HG03135 (cell line): ENCODE measurements around the gene PLXNA4.
"Not testable (repeated sequence)": the region's sequence is repeated elsewhere in the genome, so short reads cannot be mapped to it uniquely, and the experiment has no call there.

ENCODE experiments used
- ATAC-seq: cut with Tn5 transposase; IDR thresholded peaks from one replicate; pipeline ENCODE4 v1.9.1; 2021; ENCODE audit warnings: mild to moderate bottlenecking, moderate library complexity; ENCODE audit not compliant: unreplicated experiment

The PLXNA4 gene

GRCh38 chr7:132398253-132398925 lies 177.9 kb downstream of the PLXNA4 start:
- no peak for ATAC-seq

GRCh38 chr7:132397070-132397469 lies 179.2 kb downstream of the PLXNA4 start:
- ATAC-seq = no peak

DNA sequence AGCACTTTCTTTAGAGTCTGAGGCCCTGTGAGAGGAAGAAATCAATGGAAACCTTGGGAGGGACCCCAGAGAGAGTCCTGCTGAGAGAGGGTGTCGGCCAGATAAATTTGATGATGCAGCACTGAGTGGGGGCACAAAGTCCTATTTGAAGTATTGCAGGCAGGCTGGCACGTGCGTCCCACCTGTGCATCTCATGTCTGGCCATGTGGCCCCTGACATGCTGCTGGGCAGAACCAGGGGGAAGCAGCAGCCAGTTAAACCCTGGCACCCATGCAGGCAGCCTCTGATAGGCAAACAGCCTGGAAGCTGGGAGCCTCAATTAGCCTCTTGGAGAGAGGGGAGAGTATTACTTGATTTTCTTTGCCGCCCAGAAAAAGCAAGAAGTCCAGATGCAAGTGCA lies 180.9 kb downstream of the PLXNA4 start:
- no peak for ATAC-seq

- ATAC-seq = no peak
Observed at GRCh38 chr7:132394283-132395198, 181.7 kb downstream of the PLXNA4 start.

DNA sequence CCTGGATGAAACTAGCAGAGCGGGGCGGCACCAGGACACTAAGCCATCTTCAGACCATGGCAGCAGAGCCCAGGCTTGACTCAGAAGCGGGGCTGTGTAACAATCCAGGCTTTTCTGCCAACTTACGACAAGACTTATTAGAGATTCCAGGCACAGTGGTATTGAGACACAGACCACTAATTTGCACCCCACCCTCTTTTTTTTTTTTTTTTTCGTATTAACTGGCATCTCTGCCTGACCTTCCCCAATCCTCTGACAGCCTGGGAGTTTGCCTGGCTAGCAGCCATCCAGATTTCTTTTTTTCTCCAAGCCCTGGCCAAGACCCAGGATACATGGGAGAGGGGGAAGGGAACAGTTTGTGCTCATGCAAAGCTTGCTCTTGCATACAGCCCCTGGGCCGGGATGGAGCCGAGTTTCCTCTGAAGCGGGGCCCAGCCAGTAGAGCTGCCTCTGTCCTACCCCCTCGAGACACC lies 182.4 kb downstream of the PLXNA4 start:
- no peak for ATAC-seq

GRCh38 chr7:132392713-132393112 lies 183.6 kb downstream of the PLXNA4 start:
- ATAC-seq = no peak

DNA sequence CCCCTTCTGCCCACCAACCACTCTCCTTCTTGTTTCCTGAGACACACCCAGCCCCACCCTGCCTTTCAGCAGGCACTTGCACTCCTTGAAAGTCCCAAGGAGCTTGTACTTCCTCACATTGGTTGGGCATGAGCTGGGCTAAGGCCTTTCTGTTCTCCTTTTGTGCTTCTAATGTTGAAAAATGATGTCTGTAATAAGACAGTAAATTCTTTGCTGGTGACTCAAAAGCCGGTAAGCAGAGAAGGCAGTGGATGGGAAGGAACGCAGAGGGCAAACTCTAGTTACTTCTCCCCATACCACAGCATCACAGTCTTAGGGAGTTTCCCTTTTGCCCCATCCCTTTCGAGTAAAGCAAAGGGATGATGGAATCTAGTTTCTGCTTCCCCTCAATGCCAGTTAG lies 185.6 kb downstream of the PLXNA4 start:
- ATAC-seq = no peak

DNA sequence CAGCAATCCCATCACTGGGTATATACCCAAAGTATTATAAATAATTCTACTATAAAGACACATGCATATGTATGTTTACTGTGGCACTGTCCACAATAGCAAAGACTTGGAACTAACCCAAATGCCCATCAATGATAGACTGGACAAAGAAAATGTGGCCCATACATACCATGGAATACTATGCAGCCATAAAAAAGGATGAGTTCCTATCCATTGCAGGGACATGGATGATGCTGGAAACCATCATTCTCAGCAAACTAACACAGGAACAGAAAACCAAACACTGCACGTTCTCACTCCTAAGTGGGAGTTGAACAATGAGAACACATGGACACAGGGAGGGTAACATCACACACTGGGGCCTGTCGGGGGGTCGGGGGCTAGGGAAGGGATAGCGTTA lies 186.2 kb downstream of the PLXNA4 start:
- not testable (repeated sequence) for ATAC-seq

GRCh38 chr7:132388688-132389087 lies 187.6 kb downstream of the PLXNA4 start:
- no peak for ATAC-seq

DNA sequence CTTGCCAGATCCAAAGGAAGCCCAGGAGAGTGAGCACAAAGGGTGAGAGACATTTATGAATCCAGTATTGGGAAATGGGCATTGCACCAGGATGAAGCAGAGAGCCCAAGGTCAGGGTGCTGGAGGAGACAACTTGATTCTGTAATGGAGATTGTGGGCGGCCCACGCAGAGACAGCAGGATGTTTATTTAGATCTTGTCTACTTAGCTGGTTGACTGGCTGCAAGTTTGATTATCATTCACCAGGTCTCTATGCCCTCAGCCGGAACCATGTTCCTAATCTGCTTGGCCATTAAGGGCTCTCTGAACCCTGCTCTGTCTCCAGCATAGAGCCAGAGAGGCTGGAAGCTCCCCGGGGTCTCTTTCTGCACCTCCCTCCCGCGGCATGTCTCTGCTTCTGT lies 188.7 kb downstream of the PLXNA4 start:
- no peak for ATAC-seq

DNA sequence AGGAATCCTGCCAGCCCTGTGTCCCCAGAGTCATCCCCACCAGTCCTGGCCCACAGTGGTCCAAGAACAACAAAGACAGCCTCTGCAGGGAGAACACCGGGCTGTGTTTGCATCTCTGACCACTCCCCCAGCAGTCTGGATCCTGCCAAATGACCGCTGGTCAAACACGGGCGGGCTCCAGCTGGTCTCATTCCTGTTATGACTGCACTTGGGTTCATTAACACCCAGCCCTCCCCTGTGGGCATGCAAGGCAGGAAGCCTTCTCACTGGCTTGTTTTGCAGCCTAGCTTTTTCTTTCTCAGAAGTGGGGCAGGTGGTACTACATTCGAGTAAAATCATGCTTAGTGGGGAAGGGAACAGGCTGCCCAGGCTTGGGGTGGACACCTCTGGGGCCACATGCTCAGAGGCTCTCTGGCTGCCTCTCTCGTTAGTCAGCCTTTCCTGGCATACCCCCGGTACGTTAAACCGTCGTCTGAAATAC lies 190.0 kb downstream of the PLXNA4 start:
- ATAC-seq = no peak

DNA sequence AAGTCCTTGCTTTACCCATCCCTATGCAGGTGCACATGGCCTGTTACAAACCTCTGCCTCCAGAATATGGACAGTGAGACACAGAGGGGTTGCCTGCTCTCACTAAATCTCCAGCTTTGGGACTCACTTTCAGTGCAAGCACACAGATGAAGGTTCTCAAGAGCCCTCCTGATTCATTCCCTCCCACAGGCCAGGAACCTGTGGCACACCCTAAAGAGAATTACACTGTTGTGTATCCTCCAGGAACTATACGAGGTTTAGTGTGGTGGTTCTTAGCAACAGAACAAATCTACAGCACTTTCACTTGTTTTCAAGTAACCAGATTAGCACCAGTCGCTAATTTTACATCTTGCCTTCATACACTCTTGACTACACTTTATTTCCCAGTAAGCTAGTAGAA lies 192.3 kb downstream of the PLXNA4 start:
- ATAC-seq = no peak

GRCh38 chr7:132381742-132382472 lies 194.4 kb downstream of the PLXNA4 start:
- ATAC-seq = no peak

DNA sequence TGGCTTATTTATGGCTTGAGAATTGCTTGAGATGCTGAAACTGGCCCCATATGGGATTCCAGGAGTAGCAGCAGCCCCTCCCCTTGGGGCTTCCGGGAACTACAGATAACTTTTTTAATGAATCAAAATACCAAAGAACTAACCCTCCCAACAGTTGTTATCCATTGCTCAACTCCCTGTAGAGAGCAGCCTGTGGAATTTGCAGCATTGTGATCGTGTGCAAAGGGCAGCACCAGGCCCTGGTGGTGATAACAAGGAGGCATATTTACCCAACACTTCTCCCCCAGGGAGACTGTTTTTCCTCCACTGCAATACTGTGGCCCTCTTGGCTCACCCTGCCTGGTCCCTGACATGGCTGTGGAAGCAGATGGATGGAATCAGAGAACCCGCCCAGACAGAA lies 196.2 kb downstream of the PLXNA4 start:
- ATAC-seq = no peak

DNA sequence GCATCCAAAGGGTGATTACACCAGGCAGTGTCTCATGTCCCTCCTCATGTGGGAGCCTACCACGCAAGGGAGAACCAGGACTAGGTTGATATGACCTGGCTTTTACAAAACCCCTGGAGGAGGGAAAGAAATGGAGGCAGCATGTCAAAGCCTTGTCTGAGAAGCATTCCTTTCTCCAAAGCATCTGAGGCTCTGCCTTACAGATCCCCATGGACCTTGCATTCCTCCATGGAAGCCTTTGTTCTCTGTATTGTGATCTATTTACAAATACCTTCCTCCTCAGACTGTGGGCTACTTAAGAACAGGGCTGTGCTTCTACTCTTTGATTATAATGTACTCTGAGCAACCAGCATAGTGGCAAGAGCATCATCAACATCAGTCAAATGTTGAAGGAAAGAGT lies 197.0 kb downstream of the PLXNA4 start:
- no peak for ATAC-seq

- no peak for ATAC-seq
Observed at GRCh38 chr7:132377703-132378584, 198.3 kb downstream of the PLXNA4 start.

GRCh38 chr7:132377015-132377414 lies 199.3 kb downstream of the PLXNA4 start:
- no peak for ATAC-seq

DNA sequence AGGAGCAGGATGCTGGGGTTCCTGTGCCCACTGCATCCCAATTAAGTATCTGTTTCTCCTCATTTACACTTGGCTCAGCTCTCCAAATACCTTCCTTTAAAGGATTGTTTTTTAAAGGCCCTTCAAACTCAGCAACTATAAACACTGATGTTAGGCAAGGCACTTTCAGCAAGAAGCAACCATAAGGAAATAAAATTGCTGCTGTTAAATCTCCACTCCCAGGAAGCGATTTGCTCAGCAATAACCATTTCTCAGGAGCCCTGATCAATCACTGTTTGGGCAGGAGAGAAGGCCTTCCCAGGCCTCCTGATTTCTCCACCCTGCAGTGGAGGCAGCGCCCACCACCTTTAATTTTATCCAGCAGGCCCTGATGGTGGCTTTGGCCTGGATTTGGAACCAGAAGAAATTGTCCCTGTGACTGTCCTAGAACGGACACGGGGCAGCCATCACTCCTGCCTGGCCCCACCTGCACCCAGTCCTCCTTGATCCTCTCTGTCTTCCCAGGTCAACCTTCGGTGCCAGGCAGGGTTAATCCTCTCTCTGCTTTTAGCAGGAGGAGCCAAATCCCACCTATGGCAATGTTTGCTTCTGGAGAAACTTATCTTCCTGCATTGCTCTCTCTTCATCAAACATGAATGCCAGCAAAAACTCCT lies 199.8 kb downstream of the PLXNA4 start:
- ATAC-seq = no peak

GRCh38 chr7:132373879-132374278 lies 202.4 kb downstream of the PLXNA4 start:
- no peak for ATAC-seq

DNA sequence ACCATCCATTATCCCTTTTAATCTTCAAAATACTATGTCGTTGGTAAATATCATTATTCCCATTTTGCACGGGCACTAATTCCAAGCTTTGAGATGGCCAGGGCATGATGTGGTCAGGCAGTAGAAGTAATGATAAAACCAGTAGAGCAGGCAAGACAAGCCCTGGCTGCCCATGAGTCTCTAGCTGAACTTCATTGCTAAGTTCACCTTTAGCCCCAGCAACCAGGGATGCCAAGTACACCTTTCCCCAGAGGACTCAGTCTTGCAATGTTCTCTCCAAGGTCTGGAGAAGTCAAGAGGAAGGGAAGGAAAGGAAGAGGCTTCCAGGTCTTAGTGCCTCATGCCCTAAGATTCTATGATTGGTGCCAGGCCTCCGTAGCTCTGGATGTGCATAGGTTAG lies 203.2 kb downstream of the PLXNA4 start:
- no peak for ATAC-seq
